Suprapubic skin (tissue), 3 donors: ENCODE measurements around the gene EYS.

Source experiments
- EP300 ChIP-seq: sonication (generic); formaldehyde crosslinking; IDR thresholded peaks from one replicate; pipeline ENCODE4 v1.6.1; 2017; ENCODE audit warnings: antibody characterized with exemption
- POLR2A ChIP-seq, 2 donors: fragments of 450-650 bp; IDR thresholded peaks; one replicate each; pipeline ENCODE4 v1.6.1; 2017; ENCODE audit warnings: antibody characterized with exemption in 2 of 2, mild to moderate bottlenecking in 2 of 2, moderate library complexity in 2 of 2
- TF ChIP-seq, protein P1 (sequence below), 2 donors: fragments of 200-600 bp in 1 of 2; fragments of 450-650 bp in 1 of 2; sonication (generic) in 1 of 2; IDR thresholded peaks; one replicate each; pipeline ENCODE4 v1.5.1; 2016 to 2019; ENCODE audit warnings: antibody characterized with exemption in 2 of 2, mild to moderate bottlenecking in 1 of 2, moderate library complexity in 1 of 2

DNA sequence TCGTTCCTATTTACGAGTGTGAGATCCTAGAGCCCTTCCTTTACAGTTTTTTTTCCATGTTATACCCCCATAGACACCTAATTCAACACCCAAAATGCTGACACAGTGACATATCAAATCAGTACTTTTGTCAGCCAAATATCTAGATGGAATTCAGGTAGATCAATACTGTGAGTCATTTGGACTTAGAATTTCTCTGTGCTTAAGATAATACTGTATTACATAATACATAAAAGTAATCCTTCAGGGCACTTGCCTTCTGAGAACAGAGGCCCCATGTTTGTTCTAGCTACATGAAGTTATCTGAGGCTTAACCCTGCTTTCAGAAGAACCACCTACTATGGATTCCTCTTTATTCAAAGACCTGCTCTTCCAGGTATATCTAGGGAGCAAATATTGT, 1448.3 kb downstream of the EYS start:
- TF ChIP-seq POLR2A (IDR thresholded peaks at IDR 0.05): no peak
- no peak for TF ChIP-seq EP300
- TF ChIP-seq, protein P1, sequence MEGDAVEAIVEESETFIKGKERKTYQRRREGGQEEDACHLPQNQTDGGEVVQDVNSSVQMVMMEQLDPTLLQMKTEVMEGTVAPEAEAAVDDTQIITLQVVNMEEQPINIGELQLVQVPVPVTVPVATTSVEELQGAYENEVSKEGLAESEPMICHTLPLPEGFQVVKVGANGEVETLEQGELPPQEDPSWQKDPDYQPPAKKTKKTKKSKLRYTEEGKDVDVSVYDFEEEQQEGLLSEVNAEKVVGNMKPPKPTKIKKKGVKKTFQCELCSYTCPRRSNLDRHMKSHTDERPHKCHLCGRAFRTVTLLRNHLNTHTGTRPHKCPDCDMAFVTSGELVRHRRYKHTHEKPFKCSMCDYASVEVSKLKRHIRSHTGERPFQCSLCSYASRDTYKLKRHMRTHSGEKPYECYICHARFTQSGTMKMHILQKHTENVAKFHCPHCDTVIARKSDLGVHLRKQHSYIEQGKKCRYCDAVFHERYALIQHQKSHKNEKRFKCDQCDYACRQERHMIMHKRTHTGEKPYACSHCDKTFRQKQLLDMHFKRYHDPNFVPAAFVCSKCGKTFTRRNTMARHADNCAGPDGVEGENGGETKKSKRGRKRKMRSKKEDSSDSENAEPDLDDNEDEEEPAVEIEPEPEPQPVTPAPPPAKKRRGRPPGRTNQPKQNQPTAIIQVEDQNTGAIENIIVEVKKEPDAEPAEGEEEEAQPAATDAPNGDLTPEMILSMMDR (IDR thresholded peaks at IDR 0.05): no peak
